ENCODE measurements around the gene AP3M1.
"Not testable (repeated sequence)": the region's sequence is repeated elsewhere in the genome, so short reads cannot be mapped to it uniquely, and the experiment has no call there.

The AP3M1 gene

GRCh38 chr10:74163319-74164068 is 12.9 kb upstream of the AP3M1 start:
- no peak for DNase-seq (ENCODE audit: low read depth)

- DNase-seq (ENCODE audit: low read depth): no peak
Measured at GRCh38 chr10:74160013-74160412, 9.4 kb upstream of the AP3M1 start.

- no peak for DNase-seq (ENCODE audit: low read depth)
Measured at GRCh38 chr10:74156919-74157289, 6.3 kb upstream of the AP3M1 start.

GRCh38 chr10:74153676-74154075 is 3.0 kb upstream of the AP3M1 start:
- no peak for DNase-seq (ENCODE audit: low read depth)

GRCh38 chr10:74153123-74153522 is 2.5 kb upstream of the AP3M1 start:
- DNase-seq (ENCODE audit: low read depth): no peak

- DNase-seq (ENCODE audit: low read depth): no peak
Measured at GRCh38 chr10:74151879-74152722, 1.5 kb upstream of the AP3M1 start.

GRCh38 chr10:74150990-74151878 is 606 bp upstream of the AP3M1 start, which contains the start of gene ADK:
Gene ADK (plus strand): TSS chr10:74151221. CDS start chr10:74151279, 58 bp downstream.
- DNase-seq (ENCODE audit: low read depth): peak; percentile 100

- not testable (repeated sequence) for DNase-seq (ENCODE audit: low read depth)
Measured at GRCh38 chr10:74146980-74147379, 3.6 kb downstream of the AP3M1 start.

- no peak for DNase-seq (ENCODE audit: low read depth)
Measured at GRCh38 chr10:74145133-74145532, 5.5 kb downstream of the AP3M1 start.

GRCh38 chr10:74140553-74140952 is 10.1 kb downstream of the AP3M1 start:
- DNase-seq (ENCODE audit: low read depth): no peak

GRCh38 chr10:74139981-74140380 is 10.6 kb downstream of the AP3M1 start:
- DNase-seq (ENCODE audit: low read depth): no peak

- not testable (repeated sequence) for DNase-seq (ENCODE audit: low read depth)
Measured at GRCh38 chr10:74138596-74138995, 12.0 kb downstream of the AP3M1 start.

- no peak for DNase-seq (ENCODE audit: low read depth)
Measured at GRCh38 chr10:74137992-74138391, 12.6 kb downstream of the AP3M1 start.

- DNase-seq (ENCODE audit: low read depth): no peak
Measured at GRCh38 chr10:74135452-74135851, 15.2 kb downstream of the AP3M1 start.

- DNase-seq (ENCODE audit: low read depth): no peak
Measured at GRCh38 chr10:74133923-74134820, 16.5 kb downstream of the AP3M1 start.

- DNase-seq (ENCODE audit: low read depth): no peak
Measured at GRCh38 chr10:74123081-74123480, 27.5 kb downstream of the AP3M1 start.

- DNase-seq (ENCODE audit: low read depth): no peak
Measured at GRCh38 chr10:74122060-74122459, 28.6 kb downstream of the AP3M1 start.

GRCh38 chr10:74121368-74121767 is 29.3 kb downstream of the AP3M1 start:
- no peak for DNase-seq (ENCODE audit: low read depth)

GRCh38 chr10:74120911-74121310 is 29.7 kb downstream of the AP3M1 start:
- DNase-seq (ENCODE audit: low read depth): no peak

GRCh38 chr10:74118804-74119203 is 31.8 kb downstream of the AP3M1 start:
- no peak for DNase-seq (ENCODE audit: low read depth)

- no peak for DNase-seq (ENCODE audit: low read depth)
Measured at GRCh38 chr10:74117738-74118137, 32.9 kb downstream of the AP3M1 start.

Data from stimulated activated CD8-positive, alpha-beta memory T cell treated with anti-CD3 and anti-CD28 coated beads, Interleukin-12 subunit alpha, Interleukin-12 subunit beta, amount 100 ng/mL, for 1 hour (primary cell).